Mammary epithelial cell (primary cell): ENCODE data around the gene ATP8B4.
"Not testable (repeated sequence)": the region's sequence is repeated elsewhere in the genome, so short reads cannot be mapped to it uniquely, and the experiment has no call there.

Experiments used
- CTCF ChIP-seq, 2 donors: IDR thresholded peaks in 1 of 2; conservative IDR thresholded peaks in 1 of 2; 2 replicates each; pipeline ENCODE4 v1.5.1; 2011 to 2012; ENCODE audit warnings: inconsistent platforms in 2 of 2, low read length in 2 of 2, mild to moderate bottlenecking in 2 of 2, control low read depth in 1 of 2, low read depth in 1 of 2; ENCODE audit not compliant: insufficient read depth in 1 of 2; ENCODE audit errors: extremely low read depth in 1 of 2
- EZH2 ChIP-seq: IDR thresholded peaks from 2 replicates; pipeline ENCODE4 v1.6.1; 2012; ENCODE audit warnings: low read length, inconsistent platforms, borderline replicate concordance

DNA sequence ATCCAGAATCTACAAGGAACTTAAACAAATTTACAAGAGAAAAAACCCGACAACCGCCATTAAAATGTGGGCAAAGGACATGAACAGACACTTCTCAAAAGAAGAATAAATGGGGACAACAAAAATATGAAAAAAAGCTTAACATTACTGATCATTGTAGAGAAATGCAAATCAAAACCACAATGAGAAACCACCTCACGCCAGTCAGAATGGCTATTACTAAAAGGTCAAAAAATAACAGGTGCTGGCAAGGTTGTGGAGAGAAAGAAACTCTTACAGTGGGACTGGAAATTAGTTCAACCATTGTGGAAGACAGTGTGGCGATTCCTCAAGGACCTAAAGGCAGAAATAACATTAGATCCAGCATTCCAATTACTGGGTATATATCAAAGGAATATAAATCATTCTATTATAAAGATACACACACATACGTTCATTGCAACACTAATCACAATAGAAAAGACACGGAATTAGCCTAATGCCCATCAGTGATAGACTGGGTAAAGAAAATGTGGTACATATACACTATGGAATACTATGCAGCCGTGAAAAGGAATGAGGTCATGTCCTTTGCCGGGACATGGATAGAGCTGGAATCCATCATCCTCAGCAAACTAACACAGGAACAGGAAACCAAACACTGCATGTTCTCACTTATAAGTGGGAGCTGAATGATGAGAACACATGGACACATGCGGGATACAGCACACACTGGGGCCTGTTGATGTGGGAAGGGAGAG is 155.8 kb downstream of the ATP8B4 start:
- not testable (repeated sequence) for TF ChIP-seq CTCF (conservative IDR thresholded peaks at IDR 0.05 in 1 of 2, IDR thresholded peaks at IDR 0.05 in 1 of 2; ENCODE audit: extremely low read depth in 1 of 2, insufficient read depth in 1 of 2, low read depth in 1 of 2, low read length in 2 of 2); EZH2
